OCI-LY1 (cell line): ENCODE data around the gene MARCHF10.

Source experiments
- H2AFZ ChIP-seq: fragments of 200-600 bp; sonication (generic), shearing (Covaris generic); 2 replicates; pipeline ENCODE4 v1.6.0; 2014; ENCODE audit warnings: antibody characterized with exemption, mild to moderate bottlenecking, low read length
- H3F3A ChIP-seq: fragments of 200-600 bp; sonication (generic), shearing (Covaris generic); 2 replicates; pipeline ENCODE4 v1.6.0; 2014; ENCODE audit warnings: mild to moderate bottlenecking, antibody characterized with exemption, low read length, moderate library complexity; ENCODE audit not compliant: insufficient read depth
- H3K27ac ChIP-seq: fragments of 200-600 bp; sonication (generic); 2 replicates; pipeline ENCODE4 v1.5.1; 2014; ENCODE audit warnings: low read length, mixed run types, mild to moderate bottlenecking, low read depth; ENCODE audit not compliant: poor library complexity, severe bottlenecking
- H3K27me3 ChIP-seq: fragments of 200-600 bp; sonication (generic); 2 replicates; pipeline ENCODE4 v1.6.0; 2014; ENCODE audit warnings: antibody characterized with exemption, mild to moderate bottlenecking, low read length, moderate library complexity; ENCODE audit not compliant: insufficient read depth
- H3K36me3 ChIP-seq: fragments of 200-600 bp; sonication (generic); 2 replicates; pipeline ENCODE4 v1.6.1; 2014; ENCODE audit warnings: mild to moderate bottlenecking, antibody characterized with exemption, low read length, moderate library complexity, mixed read lengths; ENCODE audit not compliant: insufficient read depth
- H3K4me1 ChIP-seq: fragments of 200-600 bp; sonication (generic); 2 replicates; pipeline ENCODE4 v1.5.1; 2014; ENCODE audit warnings: mild to moderate bottlenecking, low read length, moderate library complexity; ENCODE audit not compliant: insufficient read depth, severe bottlenecking
- H3K4me2 ChIP-seq: fragments of 200-600 bp; sonication (generic), shearing (Covaris generic); 2 replicates; pipeline ENCODE4 v1.6.1; 2014; ENCODE audit warnings: low read length
- H3K4me3 ChIP-seq: fragments of 200-600 bp; sonication (generic); 2 replicates; pipeline ENCODE4 v1.5.1; 2014; ENCODE audit warnings: low read length, low read depth, mild to moderate bottlenecking, mixed read lengths; ENCODE audit not compliant: poor library complexity, severe bottlenecking
- H3K79me2 ChIP-seq: fragments of 200-600 bp; shearing (Covaris generic); 2 replicates; pipeline ENCODE4 v1.6.1; 2016; ENCODE audit warnings: mixed run types, low read length, mixed read lengths; ENCODE audit not compliant: insufficient read depth
- H3K9ac ChIP-seq: fragments of 200-600 bp; sonication (generic), shearing (Covaris generic); 2 replicates; pipeline ENCODE4 v1.6.1; 2014; ENCODE audit warnings: mild to moderate bottlenecking, low read length, mixed read lengths
- H3K9me2 ChIP-seq: fragments of 200-600 bp; sonication (generic), shearing (Covaris generic); 2 replicates; pipeline ENCODE4 v1.6.1; 2014; ENCODE audit warnings: low read depth, mild to moderate bottlenecking, low read length, mixed read lengths
- H3K9me3 ChIP-seq: fragments of 200-600 bp; shearing (Covaris generic); 2 replicates; pipeline ENCODE4 v1.6.1; 2014; ENCODE audit warnings: low read length, mixed read lengths
- H4K20me1 ChIP-seq: fragments of 200-600 bp; sonication (generic), shearing (Covaris generic); 2 replicates; pipeline ENCODE4 v1.6.0; 2016; ENCODE audit warnings: mild to moderate bottlenecking, low read length; ENCODE audit not compliant: insufficient read depth
- EZH2 ChIP-seq: fragments of 200-600 bp; sonication (generic), shearing (Covaris generic); IDR thresholded peaks from 2 replicates; pipeline ENCODE4 v1.8.0; 2017; ENCODE audit warnings: borderline replicate concordance, mixed run types, mild to moderate bottlenecking, antibody characterized with exemption, low read length, moderate library complexity, mixed read lengths
- TF ChIP-seq, protein P1 (sequence below): fragments of 200-600 bp; sonication (generic), shearing (Covaris generic); IDR thresholded peaks from 2 replicates; pipeline ENCODE4 v1.5.1; 2017; ENCODE audit warnings: mild to moderate bottlenecking, antibody characterized with exemption, low read length, moderate library complexity, mixed read lengths

The MARCHF10 gene

GRCh38 chr17:62657690-62658089, 150.4 kb downstream of the MARCHF10 start:
- H3K27ac ChIP-seq = no peak overlapping the region
- no peak overlapping the region for H3K9ac ChIP-seq
- H3K79me2 ChIP-seq = no peaks in the 10 kb centered on the region
- peaks cover 3% of the 10 kb centered on the region; the same call in 1 of the 2 replicates for H3K9me3 ChIP-seq
- no peaks in the 10 kb centered on the region for H3K9me2 ChIP-seq
- TF ChIP-seq, protein P1, sequence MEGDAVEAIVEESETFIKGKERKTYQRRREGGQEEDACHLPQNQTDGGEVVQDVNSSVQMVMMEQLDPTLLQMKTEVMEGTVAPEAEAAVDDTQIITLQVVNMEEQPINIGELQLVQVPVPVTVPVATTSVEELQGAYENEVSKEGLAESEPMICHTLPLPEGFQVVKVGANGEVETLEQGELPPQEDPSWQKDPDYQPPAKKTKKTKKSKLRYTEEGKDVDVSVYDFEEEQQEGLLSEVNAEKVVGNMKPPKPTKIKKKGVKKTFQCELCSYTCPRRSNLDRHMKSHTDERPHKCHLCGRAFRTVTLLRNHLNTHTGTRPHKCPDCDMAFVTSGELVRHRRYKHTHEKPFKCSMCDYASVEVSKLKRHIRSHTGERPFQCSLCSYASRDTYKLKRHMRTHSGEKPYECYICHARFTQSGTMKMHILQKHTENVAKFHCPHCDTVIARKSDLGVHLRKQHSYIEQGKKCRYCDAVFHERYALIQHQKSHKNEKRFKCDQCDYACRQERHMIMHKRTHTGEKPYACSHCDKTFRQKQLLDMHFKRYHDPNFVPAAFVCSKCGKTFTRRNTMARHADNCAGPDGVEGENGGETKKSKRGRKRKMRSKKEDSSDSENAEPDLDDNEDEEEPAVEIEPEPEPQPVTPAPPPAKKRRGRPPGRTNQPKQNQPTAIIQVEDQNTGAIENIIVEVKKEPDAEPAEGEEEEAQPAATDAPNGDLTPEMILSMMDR = no peak
- no peak for TF ChIP-seq EZH2
- H2AFZ ChIP-seq = no peak overlapping the region
- no peaks in the 10 kb centered on the region for H3K36me3 ChIP-seq
- H3K4me3 ChIP-seq = no peak overlapping the region
- no peaks in the 10 kb centered on the region for H3F3A ChIP-seq
- no peaks in the 10 kb centered on the region for H4K20me1 ChIP-seq
- H3K4me1 ChIP-seq = peaks cover 10% of the 10 kb centered on the region
- no peak overlapping the region for H3K4me2 ChIP-seq
- no peaks in the 10 kb centered on the region; the same call in 1 of the 2 replicates for H3K27me3 ChIP-seq

- Histone ChIP-seq H4K20me1 (no peaks in the 10 kb centered on the region), H3K9me2 (no peaks in the 10 kb centered on the region), H3F3A (no peaks in the 10 kb centered on the region), H3K27ac (no peak overlapping the region), H3K4me3 (no peak overlapping the region), H3K79me2 (no peaks in the 10 kb centered on the region), H3K4me2 (no peak overlapping the region), H3K36me3 (no peaks in the 10 kb centered on the region), H3K9me3 (peaks cover 3% of the 10 kb centered on the region; the same call in 1 of the 2 replicates), H3K9ac (no peak overlapping the region), H3K4me1 (peaks cover 15% of the 10 kb centered on the region), H2AFZ (no peak overlapping the region), H3K27me3 (no peaks in the 10 kb centered on the region; the same call in 1 of the 2 replicates)
- no peak for TF ChIP-seq EZH2
- TF ChIP-seq, protein P1 = no peak
These were observed 150.9 kb downstream of the MARCHF10 start for GRCh38 chr17:62657145-62657665.

DNA sequence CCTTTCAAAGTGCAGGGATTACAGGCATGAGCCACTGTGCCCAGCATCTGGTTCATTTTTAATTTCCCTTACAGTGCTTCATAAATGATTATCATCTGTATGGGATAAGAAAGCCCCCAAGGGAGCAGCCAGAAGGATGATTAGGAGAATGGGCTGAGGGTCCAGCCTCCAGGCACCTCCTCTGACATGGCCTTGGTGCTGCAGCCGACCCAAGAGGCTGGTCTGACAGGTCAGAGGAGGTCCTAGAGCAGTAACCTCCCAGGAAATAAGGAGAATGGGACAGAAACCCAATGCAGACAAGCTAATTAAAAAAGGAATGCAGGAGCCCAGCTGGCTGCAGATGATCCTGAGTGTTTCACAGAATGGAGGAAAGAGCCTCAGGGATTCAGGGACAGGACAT, 151.7 kb downstream of the MARCHF10 start:
- no peaks in the 10 kb centered on the region for H3K79me2 ChIP-seq

More for the DNA sequence above, 151.7 kb downstream of the MARCHF10 start:
- TF ChIP-seq EZH2 = no peak
- TF ChIP-seq, protein P1 = no peak
- Histone ChIP-seq H2AFZ (no peak overlapping the region), H3K4me2 (no peak overlapping the region), H4K20me1 (no peaks in the 10 kb centered on the region), H3K4me1 (peaks cover 19% of the 10 kb centered on the region), H3K27me3 (no peaks in the 10 kb centered on the region; the same call in 1 of the 2 replicates), H3F3A (no peaks in the 10 kb centered on the region), H3K27ac (no peak overlapping the region), H3K9me3 (peaks cover 3% of the 10 kb centered on the region; the same call in 1 of the 2 replicates), H3K36me3 (no peaks in the 10 kb centered on the region), H3K4me3 (no peak overlapping the region), H3K9ac (no peak overlapping the region), H3K9me2 (no peaks in the 10 kb centered on the region)
